Gastrocnemius medialis (tissue), 4 donors: ENCODE data around the gene PNLIPRP2.

Experiments used
- POLR2A ChIP-seq, 2 donors: fragments of 450-650 bp; IDR thresholded peaks; one replicate each; pipeline ENCODE4 v1.6.1; 2017; ENCODE audit warnings: antibody characterized with exemption in 2 of 2, mild to moderate bottlenecking in 2 of 2, moderate library complexity in 2 of 2
- TF ChIP-seq, protein P1 (sequence below), 5 experiments: fragments of 450-650 bp in 3 of 5; fragments of 200-600 bp in 2 of 5; sonication (generic) in 2 of 5; IDR thresholded peaks in 4 of 5; conservative IDR thresholded peaks in 1 of 5; 1 replicate in 4 of 5; 2 replicates in 1 of 5; pipeline ENCODE4 v1.5.1; 2016 to 2019; ENCODE audit warnings: antibody characterized with exemption in 5 of 5, mild to moderate bottlenecking in 3 of 5, moderate library complexity in 3 of 5

DNA sequence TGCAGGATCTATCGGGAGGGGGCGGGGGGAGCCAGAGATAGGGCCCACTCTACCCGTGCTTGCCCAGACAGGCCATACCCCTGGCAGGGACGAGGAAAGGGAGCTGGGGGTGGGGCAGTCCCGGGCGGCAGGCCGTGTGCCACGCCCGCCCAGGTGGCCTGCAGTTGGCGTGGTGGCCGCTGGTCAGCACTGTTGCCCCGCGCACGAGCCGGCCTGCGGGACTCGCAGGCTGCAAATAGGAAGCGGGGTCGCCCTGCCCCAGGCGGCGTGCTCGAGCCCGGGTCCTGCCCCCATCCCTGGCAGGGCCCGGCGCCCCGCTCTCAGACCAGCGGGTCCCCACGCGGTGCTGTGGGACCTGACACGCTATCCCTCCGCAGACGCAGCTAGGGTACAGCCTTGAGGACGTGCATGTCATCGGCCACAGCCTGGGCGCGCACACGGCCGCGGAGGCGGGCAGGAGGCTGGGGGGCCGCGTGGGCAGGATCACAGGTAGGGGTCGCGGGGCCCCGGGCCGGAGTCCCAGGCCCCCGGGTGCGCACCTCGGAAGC lies 6.7 kb downstream of the PNLIPRP2 start:
- no peak for TF ChIP-seq POLR2A (IDR thresholded peaks at IDR 0.05)
- TF ChIP-seq, protein P1, sequence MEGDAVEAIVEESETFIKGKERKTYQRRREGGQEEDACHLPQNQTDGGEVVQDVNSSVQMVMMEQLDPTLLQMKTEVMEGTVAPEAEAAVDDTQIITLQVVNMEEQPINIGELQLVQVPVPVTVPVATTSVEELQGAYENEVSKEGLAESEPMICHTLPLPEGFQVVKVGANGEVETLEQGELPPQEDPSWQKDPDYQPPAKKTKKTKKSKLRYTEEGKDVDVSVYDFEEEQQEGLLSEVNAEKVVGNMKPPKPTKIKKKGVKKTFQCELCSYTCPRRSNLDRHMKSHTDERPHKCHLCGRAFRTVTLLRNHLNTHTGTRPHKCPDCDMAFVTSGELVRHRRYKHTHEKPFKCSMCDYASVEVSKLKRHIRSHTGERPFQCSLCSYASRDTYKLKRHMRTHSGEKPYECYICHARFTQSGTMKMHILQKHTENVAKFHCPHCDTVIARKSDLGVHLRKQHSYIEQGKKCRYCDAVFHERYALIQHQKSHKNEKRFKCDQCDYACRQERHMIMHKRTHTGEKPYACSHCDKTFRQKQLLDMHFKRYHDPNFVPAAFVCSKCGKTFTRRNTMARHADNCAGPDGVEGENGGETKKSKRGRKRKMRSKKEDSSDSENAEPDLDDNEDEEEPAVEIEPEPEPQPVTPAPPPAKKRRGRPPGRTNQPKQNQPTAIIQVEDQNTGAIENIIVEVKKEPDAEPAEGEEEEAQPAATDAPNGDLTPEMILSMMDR (IDR thresholded peaks at IDR 0.05 in 4 of 5, conservative IDR thresholded peaks at IDR 0.05 in 1 of 5), result no peak
